OCI-LY1 (cell line): Measurements from ENCODE around the gene RABL2B.

ENCODE experiments used
- EZH2 ChIP-seq: fragments of 200-600 bp; sonication (generic), shearing (Covaris generic); IDR thresholded peaks from 2 replicates; pipeline ENCODE4 v1.8.0; 2017; ENCODE audit warnings: borderline replicate concordance, mixed run types, mild to moderate bottlenecking, antibody characterized with exemption, low read length, moderate library complexity, mixed read lengths
- TF ChIP-seq, protein P1 (sequence below): fragments of 200-600 bp; sonication (generic), shearing (Covaris generic); IDR thresholded peaks from 2 replicates; pipeline ENCODE4 v1.5.1; 2017; ENCODE audit warnings: mild to moderate bottlenecking, antibody characterized with exemption, low read length, moderate library complexity, mixed read lengths

GRCh38 chr22:50738649-50739227 lies 44.7 kb downstream of the RABL2B start:
- TF ChIP-seq, protein P1, sequence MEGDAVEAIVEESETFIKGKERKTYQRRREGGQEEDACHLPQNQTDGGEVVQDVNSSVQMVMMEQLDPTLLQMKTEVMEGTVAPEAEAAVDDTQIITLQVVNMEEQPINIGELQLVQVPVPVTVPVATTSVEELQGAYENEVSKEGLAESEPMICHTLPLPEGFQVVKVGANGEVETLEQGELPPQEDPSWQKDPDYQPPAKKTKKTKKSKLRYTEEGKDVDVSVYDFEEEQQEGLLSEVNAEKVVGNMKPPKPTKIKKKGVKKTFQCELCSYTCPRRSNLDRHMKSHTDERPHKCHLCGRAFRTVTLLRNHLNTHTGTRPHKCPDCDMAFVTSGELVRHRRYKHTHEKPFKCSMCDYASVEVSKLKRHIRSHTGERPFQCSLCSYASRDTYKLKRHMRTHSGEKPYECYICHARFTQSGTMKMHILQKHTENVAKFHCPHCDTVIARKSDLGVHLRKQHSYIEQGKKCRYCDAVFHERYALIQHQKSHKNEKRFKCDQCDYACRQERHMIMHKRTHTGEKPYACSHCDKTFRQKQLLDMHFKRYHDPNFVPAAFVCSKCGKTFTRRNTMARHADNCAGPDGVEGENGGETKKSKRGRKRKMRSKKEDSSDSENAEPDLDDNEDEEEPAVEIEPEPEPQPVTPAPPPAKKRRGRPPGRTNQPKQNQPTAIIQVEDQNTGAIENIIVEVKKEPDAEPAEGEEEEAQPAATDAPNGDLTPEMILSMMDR, result no peak
- no peak for TF ChIP-seq EZH2
